ENCODE measurements around the gene ACBD6.

Gene ACBD6

DNA sequence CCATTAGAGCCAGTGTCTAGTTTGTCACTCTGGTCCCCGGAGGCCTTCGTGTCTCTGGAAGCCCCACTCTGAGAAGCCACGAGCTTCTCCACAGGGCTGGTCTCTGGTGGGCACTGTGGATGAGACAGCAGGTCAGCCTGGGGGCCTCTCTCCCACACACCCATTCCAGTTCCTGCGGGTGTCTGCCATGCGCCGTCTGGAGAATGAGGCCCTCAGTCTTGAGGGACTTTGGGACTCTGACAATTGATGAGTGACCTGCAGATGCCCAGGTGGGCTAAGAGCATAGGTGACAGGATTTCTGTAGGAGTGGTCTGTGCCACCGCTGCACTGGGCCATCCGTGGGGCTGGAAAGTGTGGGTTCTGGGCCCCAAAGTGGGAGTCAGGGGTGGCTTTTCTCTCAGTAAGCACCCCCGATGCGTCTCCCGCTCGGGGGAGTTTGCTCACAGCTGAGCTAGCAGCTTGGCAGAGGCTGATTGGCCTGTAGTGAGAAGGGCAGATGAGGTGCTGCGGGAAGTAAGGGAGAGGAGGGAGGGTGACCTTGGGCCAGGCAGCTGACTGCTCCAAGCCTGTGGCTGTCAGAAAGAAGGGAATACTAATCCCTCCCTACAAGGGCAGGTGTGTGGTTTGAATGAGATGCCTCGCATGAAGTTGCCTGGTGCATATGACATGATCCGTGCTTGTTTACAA lies 245.9 kb downstream of the ACBD6 start:
- DNase-seq (ENCODE audit: low spot score): no peak

DNA sequence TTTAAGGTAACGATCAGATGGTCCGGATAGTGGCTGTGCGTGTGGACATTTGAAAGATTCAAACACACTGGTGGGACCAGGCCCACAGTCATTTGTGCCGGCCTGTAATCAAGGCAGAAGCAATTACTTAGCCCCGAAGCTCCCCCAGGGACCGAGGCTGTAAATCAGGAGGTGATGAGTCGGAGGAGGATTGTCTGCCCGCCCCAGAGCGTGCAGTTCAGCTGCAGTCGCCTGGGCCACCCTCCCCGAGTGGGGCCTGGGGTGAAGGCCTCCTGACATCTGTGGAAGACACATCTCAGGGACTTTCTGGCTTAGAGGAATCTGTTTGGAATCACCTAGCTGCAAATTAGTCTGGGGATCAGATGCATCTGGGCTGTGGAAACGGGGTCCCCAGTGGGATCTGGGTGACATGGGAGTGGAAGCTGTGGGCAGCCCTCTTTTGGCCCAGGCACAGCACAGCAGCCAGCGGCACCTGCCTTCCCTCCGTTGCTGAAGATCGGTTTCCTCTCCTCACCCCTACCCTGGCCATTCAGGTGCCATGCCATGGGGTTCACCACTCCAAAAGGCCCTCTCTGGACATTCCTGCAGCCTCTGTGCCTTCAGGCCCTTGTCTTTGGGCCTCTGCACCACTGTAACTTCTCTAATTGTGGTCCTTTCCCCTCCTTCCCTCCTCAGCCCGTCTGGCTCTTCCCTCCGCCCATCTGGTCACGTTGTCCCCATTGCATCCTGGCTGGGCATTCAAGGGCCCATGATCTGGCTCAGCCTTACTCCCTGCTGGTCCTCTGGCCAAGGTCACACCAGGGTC lies 246.6 kb downstream of the ACBD6 start:
- DNase-seq (ENCODE audit: low spot score): no peak

DNA sequence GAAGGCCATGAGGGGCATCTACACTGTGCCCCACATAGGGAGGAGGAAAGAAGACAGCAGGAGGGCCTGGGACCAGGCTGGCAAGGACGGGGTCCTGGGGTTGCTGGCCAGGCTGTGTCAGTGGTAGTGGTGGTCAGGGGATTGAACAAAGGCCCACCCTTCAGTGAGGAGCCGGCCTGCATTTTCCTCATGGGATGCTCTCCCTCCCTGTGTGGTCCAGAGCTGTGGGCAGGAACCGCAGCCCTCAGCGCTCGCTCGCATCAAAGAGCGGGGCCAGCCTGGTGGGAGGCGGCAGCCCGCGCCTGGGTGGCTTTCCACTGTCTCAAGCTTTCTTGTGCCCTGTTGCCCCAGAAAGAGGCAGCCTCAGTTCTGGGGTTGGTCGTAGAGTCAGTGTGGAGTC lies 247.5 kb downstream of the ACBD6 start:
- DNase-seq (ENCODE audit: low spot score): no peak

DNA sequence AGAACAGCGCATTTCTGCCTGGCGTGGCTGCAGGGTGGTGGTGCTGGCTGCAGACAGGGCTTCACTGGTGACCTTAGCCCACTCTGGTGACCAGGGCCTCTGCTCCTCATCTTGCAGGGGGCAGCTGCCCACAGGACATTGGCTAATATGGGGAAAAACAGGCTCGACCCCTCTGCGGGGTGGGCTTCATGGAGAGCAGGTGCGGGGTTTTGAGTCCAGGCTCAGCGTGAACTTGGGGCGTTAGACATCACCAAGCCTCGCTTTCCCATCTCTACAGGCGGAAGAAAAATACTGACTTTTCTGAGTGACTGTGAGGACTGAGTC lies 247.9 kb downstream of the ACBD6 start:
- no peak for DNase-seq (ENCODE audit: low spot score)

DNA sequence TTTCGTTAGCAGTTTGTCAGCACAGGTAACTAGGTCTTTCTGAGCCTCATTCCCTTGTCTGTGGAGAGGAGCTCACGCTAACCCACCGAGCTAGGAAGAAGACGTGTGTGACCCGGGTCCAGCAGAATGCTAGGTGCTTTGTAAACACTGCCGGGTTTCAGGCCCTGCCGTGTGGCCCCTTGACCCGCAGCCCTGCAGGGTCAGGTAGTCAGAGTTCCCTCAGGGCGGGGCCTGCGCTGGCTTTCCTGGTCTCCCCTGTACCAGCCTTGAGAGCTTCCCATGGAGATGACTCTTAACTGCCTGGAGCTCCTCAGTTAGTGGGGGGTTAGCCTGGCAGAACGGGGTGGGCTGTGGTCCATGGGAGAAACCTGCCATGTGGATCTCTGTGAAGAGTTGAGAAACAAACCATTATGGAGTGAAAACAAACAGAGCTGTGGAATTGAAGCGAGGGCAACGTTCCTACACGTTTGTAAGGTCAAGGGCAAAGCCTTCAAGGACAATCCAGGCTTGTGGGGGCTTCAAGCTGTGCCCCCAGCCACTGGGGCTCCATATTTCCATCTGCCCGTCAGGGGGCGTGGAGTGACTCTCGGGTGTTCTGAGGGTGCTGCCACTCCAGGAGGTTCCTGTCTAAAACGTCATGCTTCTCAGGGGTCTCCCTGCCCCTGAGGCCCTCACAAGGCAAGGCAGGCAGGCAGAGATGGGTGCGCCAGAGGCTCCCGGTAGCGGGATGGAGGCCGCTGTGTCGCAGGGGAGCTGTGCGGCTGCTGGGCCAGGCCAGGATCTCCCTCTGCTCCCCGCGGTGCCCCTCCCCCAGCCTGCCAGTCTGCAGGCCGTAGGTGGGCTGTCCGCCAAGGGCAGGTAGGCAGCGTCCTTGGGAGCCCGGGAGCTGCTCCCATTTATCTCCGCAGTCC lies 248.5 kb downstream of the ACBD6 start:
- no peak for DNase-seq (ENCODE audit: low spot score)

DNA sequence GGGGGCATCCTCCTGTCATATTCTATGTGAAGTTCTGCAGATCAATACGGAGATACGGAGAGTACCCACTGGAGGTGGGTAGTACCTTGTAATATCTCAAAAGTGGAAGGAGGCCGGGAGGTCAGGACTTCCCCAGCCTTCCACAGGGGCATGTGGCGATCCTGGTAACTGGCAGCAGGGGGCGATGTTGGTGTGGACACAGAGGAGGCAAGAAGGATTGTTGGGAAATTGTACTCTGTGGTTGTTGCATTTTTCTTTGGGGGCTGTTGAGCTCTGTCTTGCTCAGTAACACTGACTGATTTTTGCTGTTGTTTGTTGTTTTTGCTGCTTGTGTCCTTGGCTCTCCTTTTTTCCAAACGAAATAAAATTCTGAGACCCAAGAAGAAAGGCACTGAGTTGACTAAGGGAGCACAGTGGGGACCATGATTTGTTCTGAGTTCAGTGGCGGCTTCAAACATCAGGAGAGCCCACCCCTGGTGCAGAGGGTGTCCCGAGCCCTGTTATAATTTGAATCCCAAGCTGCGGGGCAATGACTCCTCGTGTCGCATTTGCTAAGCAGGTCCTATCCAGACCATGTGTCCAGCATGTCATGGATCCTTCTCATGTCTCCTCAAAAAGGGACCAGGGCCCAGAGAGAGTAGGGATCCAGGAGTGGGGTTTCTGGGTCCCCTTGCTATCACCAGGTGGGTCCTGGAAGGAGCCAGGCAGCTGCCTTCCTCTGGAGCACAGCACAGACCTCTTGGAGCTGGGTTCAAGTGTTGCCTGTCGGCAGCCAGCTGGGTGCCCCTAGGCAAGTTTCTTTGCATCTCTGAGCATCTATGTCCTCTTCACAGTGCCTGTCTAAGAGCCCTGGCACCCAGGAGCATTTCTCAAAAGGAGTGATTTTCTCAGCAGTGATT lies 249.5 kb downstream of the ACBD6 start:
- DNase-seq (ENCODE audit: low spot score): peak; percentile 70

DNA sequence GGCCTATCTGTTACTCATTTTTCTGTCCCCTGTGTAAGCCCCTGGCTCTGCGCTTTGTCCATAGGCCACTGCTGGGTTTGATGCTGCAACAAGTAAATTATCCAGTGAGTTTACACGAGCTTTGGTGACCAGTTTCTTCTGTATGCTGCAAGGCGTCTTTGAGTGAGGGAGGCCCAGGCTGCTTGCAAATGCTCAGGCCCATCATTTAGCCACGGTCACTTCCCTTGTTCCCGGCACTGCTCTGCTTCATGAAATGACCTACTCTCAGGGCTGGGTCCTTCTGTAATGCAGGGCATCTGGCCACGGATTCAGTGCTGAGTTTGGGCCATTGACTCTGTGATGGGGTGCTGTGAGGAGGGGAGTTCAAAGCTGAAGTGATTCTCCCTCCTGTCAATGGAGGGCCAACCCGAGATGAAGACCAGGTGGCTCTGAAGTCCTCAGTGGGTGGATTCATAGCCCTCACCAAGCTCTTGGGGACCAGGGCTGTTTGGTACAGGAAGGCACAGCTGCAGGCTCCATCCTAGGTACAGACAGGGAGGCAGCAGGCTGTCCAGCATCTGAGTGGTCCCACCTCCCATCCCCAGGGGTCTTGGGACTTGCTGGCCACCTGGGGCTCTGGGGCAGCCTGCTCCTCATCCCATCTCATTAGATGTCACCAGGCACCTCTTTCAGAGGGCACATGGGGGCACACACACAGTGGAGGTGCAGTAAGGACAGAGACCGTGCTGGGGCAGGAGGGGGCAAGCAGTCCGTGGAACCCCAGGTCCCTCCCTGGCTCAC lies 250.7 kb downstream of the ACBD6 start:
- no peak for DNase-seq (ENCODE audit: low spot score)

DNA sequence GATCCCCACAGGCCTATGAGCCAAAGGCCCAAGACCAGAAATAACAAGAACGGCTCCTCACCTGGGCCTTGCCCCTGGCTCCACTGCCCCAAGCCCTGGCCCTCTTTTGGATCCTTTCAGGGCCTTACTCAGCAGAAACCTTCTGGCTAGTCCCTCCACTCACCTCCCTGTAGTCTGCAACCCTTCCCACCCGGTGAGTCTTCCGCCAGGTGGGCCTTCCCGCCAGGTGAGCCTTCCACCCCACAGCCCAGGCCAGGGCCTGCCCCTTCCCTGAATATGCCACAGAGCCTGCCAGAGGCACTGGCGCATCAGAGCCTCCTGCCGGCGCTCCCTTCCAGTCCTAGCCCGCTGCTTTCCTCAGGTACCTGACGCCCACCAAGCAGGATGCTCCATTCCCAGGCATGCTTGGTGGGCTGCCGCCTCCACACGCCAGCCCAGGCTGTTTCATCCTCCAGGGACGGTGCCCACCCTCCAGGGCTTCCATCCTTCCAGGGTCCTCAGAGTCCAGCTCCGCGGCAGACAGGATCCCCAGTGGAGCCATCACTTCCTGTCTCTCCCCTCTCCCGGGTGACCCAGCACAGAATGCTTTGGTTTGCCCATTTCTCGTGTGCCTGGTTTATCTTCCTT lies 251.4 kb downstream of the ACBD6 start:
- no peak for DNase-seq (ENCODE audit: low spot score)

DNA sequence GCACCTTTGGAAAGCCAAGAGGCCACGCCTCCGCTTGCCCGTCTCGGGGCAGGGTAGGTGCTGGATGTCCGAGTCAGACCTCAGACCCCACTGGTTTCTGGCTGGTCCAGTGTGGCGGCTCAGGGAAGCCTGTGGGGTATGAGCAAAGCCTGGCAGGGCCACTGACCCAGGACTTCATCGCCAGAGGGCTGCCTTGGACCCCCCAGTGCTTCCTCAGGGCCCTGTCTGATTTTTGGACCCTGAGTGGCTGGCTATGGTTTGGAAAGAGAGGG lies 251.9 kb downstream of the ACBD6 start:
- no peak for DNase-seq (ENCODE audit: low spot score)

DNA sequence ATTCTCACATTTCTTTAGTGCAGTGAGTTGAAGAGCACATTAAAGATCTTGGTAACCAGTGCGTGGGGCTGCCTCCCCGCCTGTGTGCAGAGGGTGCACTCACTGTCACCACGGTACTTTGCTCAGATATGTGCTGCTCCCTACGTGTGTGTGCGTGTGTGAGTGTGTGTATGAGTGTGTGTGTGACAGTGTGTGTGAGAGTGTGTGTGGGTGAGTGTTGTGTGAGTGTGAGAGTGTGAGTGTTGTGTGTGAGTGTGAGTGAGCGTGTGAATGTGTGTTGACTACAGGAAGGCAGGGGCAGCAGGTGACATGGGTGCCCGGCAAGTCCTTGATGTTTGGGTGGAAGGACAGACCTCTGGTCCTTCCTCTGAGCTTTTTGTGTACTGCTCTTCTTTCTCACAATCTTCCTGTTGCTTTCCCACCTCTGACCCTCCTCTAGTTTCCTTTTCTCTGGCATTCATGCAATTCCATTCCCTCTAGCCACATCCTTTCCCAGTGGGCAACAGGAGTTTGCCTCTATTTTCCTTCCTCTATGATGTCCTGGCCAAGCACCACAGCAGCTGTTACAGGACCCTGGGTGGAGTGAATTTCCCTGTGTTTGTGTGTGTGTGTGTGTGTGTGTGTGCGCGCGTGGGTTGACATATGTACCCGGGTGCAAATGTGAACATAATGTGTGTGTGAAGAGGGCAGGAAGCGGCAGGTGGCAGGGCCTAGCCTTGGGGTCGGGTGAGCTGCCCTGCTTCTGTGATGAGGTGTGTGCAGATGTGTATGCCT lies 252.5 kb downstream of the ACBD6 start:
- DNase-seq (ENCODE audit: low spot score): no peak

DNA sequence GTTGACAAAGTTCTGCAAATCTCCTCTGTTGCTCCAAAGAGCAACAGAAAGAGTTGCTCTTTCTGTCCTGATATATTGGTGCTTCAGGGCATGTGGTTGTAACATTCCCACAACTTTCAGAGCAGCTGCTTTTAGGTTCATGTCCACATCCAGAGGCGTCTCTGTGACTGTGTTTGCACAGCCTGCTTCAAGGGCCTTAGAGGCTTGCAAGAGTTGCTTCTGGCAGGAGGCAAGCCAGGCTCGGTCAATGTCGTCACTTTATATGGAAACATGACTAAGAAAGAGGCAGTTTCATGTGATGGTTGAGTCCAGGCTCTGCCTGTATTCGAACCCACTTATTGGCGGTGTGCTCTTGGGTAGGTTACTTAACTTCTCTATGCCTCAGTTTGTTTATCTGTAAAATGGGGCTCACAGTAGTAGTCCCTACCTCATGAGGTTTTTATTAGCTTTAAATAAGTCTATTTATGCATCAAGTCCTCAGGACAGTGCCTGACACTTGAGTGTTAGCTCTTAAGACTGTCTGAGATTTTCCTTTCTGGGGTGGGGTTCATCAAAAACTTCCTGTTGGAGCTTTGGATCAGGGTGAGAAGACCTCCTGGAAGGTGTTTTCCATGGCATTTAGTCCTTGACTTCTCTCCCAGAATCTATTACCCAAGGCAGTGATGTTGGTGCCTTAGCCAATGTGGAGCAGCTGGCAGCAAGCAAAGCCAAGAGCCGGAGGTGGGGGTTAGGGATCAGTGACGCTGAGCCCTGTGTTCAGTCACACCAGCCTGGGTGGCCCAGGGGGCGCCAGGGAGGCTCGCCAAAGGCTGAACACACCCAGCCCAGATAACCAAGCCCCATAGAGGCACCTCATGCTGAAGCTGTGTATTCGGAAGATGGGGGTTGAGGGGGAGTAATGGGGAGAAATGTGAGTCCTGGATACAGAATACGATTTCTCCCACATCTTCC lies 253.4 kb downstream of the ACBD6 start:
- no peak for DNase-seq (ENCODE audit: low spot score)

DNA sequence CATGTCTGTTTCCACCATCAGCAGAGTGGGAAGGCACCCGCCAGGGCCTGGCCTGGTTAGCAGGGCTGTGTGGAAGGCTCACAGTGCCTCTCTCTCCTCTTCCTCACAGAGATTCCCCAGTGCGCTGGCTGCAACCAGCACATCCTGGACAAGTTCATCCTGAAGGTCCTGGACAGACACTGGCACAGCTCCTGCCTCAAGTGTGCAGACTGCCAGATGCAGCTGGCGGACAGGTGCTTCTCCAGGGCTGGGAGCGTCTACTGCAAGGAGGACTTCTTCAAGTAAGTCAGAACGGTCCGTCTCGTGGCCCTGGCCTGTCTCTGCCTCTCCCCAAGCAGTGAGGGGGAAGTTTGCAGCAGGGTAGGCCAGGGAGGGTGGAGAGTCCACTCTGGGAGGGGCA lies 254.2 kb downstream of the ACBD6 start:
- DNase-seq (ENCODE audit: low spot score): no peak

DNA sequence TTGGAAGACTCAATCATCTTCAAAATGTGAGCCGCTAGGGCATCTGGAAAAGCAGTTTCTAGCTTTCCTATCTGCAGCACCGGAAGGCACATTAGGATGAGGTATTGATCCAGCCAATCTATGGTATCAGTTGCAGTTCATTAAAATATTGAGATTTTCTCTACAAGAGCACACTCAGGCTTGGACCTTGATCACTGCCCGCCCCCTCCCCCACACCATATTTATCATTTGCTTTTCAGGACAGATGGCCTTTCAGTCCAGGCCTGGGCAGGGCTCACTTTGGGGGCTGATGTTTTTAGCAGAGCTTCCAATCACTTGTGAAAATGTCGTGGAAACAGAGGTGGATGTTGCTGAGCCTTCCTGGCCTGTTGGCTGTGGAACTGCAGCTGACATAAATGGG lies 254.8 kb downstream of the ACBD6 start:
- no peak for DNase-seq (ENCODE audit: low spot score)

DNA sequence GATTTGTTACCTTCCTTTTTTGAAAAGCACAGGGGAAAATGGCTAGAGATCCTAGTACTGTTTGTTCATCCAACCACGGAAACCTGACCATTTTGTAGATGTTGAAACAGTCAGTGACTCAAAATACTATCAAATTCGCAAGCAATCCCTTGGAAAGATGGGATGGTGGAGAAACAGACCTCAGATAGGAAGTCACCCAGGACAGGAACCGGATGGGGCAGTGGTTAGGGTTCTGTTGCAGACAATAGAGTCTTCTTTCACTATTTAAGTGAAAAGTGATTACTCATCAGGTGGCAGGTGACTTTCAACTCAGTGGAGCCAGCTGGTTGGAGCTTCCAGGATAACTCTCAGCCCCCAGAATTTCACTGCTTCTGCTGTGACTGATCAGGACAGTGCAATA lies 255.3 kb downstream of the ACBD6 start:
- DNase-seq (ENCODE audit: low spot score): peak; percentile 38

DNA sequence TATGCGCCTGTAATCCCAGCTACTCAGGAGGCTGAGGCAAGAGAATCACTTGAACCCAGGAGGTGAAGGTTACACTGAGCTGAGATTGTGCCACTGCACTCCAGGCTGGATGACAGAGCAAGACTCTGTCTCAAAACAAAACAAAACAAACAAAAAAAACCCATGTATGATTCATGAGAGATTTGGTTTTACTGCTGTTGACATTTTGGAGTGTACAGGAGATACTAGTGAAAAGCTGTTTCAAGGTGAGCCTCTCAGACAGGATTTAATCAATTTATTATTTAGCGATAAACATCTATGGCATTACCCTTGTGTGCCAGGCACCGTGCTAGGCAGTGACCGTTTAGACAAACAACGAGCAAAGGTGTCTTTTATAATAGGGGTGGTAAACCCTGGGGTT lies 255.8 kb downstream of the ACBD6 start:
- DNase-seq (ENCODE audit: low spot score): no peak

DNA sequence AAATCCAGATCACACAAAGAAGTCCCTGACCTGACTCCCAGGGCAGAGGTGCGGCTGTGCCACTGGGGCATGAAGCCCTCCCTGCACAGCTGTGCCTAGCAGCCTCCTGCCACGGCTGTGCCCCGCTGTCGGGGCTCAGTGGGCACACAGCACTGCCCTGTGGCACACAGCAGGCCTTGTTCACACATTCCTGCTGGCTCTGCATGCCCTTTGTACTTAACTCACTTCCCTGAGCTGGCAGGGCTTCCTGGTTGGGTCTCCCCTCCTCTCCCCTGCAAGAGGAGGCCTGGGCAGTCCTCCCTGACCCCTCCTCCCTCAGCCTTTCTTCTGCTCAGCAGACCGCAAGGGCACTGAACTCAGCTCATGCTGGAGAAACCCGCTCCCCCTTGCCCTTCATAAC lies 257.5 kb downstream of the ACBD6 start:
- no peak for DNase-seq (ENCODE audit: low spot score)

DNA sequence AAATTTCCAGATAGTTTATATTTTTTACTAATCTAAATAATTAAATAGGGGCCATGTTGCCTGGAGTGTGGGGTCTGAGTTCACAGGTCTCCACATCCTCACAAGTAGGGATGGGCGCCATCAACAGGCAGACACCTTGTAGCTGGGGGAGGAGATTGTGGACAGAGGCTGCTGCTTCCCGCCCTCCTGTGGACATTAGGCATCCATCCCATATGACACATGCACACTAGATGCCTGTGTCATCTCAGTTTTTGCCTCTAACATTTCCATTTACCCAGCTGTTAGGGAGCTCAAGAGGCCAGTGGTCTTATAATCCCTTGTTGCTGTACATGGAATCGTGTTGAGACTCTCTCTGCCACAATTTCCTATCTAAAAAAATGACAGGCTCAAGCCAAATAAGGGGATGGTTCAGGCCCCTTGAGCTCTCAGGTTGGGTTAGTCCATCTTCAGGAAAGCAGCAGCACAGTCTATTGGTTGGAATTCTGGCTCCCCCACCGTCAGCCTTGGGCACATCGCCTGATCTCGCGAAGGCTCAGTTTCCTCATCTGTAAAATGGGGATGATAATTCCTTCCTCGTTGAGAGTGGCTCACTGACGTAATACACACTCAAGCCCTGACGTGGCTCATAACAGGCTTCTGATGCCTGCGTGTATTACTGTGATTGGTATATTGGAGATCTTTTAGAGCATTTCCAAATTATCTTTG lies 258.7 kb downstream of the ACBD6 start:
- DNase-seq (ENCODE audit: low spot score): no peak

Data from COLO829 (cell line).